ENCODE measurements around the gene WDR18.
A peak's percentile ranks its signal among the peaks of the same experiment; 100 is the strongest.

WDR18 gene

DNA sequence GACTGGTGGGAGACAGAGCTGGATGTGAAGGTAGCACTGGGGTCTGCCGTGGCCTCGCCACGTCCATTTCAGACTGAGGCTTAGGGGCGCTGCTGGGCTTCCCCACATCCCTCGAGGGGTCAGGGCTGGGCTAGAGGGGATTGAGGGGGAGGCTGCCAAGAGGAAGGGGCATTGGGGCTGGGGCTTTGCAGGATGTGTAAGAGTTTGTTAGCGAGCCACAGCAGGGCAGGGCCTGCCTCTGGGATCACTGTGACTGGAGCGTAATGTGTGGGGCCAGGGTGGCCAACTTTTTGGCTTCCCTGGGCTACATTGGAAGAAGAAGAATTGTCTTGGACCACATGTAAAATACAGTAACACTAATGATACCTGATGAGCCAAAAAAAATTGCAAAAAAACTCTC lies 44.2 kb upstream of the WDR18 start:
- no peak overlapping the region for H3K27ac ChIP-seq
- no peak for TF ChIP-seq ZFX (IDR thresholded peaks at IDR 0.05; ENCODE audit: borderline replicate concordance)
- TF ChIP-seq, protein P1, sequence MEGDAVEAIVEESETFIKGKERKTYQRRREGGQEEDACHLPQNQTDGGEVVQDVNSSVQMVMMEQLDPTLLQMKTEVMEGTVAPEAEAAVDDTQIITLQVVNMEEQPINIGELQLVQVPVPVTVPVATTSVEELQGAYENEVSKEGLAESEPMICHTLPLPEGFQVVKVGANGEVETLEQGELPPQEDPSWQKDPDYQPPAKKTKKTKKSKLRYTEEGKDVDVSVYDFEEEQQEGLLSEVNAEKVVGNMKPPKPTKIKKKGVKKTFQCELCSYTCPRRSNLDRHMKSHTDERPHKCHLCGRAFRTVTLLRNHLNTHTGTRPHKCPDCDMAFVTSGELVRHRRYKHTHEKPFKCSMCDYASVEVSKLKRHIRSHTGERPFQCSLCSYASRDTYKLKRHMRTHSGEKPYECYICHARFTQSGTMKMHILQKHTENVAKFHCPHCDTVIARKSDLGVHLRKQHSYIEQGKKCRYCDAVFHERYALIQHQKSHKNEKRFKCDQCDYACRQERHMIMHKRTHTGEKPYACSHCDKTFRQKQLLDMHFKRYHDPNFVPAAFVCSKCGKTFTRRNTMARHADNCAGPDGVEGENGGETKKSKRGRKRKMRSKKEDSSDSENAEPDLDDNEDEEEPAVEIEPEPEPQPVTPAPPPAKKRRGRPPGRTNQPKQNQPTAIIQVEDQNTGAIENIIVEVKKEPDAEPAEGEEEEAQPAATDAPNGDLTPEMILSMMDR (IDR thresholded peaks at IDR 0.05), result no peak

DNA sequence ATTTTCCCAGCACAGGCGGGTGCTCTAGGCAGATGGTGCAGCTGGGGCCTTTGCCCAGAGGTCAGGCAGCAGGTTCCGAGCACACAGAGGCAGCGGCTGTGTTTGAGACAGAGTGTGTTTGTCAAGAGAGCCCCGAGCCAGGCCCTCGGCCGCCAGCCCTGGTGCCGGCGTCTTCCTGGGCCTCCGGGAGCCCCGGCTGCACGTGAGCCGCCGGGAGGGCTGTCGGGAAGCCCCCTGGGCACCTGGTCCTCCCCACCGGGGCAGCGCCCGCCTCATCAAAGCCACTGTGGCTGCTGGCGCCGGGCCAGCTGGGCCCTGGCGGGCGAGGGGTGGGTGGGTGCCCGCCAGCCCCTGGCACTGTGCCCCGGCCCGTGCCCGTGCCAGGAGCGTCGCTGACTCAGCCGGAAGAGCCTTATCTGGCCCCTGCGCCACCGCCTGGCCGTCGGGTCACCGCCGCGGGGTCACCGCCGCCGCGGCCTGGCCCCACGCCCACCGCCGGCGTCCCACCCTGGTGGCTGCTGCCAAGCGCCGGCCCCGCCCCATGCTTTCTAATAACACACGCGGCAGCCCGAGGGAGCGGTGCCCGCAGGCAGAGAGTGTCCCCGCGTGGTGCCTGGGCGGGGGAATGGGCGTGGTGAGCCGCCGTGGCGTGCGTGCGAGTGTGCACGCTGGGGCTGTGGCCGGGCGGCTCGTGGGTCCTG lies 43.4 kb upstream of the WDR18 start:
- TF ChIP-seq, protein P1 (IDR thresholded peaks at IDR 0.05), result peak; percentile 28; the same call in 1 of the 2 replicates
- TF ChIP-seq ZFX (IDR thresholded peaks at IDR 0.05; ENCODE audit: borderline replicate concordance), result no peak
- H3K27ac ChIP-seq, result peak overlapping the region; percentile 46

DNA sequence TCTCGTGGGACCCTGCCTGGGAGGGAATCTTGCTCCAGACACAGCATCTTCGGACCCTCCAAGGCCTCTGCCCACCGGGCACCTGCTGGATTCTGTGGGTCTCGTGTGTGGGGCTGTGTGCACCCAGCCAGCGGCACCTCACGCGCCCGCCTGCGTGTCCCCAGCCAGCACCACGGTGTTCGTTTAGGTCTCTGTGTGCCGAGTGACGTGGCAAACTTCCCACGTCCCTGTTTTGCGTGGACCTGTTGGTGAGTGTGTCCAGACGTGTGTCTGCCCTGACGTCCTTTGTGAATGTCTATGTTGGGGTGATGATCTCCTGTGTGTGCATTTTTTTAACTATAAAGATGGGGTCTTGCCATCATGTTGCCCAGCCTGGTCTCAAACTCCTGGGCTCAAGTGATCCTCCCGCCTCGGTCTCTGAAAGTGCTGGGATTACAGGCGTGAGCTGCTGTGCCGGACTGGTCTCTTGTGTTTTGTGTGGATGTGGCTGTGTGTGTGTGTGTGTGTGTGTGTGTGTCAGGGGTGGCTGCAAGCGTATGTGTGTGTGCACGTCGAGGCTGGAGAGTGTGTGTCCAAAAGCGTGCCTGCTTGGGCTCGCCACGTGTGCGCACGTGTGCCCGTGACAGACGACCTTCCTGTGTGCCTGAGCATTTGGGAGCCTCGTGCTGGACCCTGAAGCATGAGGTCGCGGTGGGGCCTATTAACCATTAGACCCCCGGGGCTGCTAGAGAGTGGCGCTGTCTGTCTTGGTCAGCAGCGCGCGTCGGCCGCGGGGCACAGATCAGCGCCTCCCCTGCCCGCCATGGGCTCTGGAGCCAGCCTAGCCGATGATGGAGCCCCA lies 42.6 kb upstream of the WDR18 start:
- H3K27ac ChIP-seq, result no peak overlapping the region

DNA sequence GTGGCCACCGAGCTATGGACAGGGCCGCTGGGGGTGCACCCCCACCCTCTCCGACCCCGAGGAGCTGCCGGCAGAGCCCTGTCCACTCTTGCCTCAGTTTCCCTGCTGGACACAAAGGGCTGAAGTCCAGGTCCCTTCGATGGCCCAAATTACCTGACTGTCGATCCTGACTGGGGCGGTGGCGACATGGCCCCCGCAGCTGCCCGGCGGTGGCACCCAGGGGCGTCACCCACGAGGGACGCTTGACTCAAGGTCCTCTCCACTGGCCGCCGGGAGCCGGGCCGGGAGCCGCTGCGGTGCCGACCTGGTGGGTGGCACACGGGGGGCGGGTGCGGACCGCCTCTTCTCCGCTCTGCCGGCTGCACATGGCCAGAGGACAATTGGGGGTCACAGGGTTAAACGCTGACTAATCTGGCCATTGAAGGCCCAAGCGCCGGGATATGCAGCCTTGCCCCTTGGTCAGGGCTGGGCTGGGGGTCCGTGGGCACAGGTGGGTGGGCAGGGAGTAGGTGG lies 42.0 kb upstream of the WDR18 start:
- H3K27ac ChIP-seq, result no peak overlapping the region
- no peak for TF ChIP-seq ZFX (IDR thresholded peaks at IDR 0.05; ENCODE audit: borderline replicate concordance)
- TF ChIP-seq, protein P1 (IDR thresholded peaks at IDR 0.05), result no peak

More for the DNA sequence above, 42.6 kb upstream of the WDR18 start:
- TF ChIP-seq, protein P1 (IDR thresholded peaks at IDR 0.05), result no peak
- TF ChIP-seq ZFX (IDR thresholded peaks at IDR 0.05; ENCODE audit: borderline replicate concordance), result no peak

DNA sequence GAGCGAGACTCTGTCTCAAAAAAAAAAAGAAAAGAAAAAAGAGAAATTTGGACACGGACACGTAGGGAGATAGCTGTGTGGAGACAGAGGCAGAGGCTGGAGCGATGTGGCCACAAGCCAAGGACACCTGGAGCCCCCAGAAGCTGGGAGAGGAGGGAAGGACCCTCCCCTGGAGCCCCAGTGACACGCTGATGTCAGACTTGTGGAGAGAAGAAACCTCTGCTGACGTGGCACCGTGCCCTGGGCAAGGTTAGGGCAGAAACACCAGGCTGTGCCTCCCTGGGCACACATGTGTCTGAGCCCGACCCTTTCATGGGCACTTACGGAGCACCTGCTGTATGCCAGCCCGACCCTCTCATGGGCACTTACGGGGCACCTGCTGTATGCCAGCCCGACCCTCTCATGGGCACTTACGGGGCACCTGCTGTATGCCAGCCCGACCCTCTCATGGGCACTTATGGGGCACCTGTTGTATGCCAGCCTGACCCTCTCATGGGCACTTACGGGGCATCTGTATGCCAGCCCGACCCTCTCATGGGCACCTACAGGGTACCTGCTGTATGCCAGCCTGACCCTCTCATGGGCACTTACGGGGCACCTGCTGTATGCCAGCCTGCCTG lies 40.5 kb upstream of the WDR18 start:
- no peak overlapping the region for H3K27ac ChIP-seq
- no peak for TF ChIP-seq ZFX (IDR thresholded peaks at IDR 0.05; ENCODE audit: borderline replicate concordance)
- TF ChIP-seq, protein P1 (IDR thresholded peaks at IDR 0.05), result no peak

DNA sequence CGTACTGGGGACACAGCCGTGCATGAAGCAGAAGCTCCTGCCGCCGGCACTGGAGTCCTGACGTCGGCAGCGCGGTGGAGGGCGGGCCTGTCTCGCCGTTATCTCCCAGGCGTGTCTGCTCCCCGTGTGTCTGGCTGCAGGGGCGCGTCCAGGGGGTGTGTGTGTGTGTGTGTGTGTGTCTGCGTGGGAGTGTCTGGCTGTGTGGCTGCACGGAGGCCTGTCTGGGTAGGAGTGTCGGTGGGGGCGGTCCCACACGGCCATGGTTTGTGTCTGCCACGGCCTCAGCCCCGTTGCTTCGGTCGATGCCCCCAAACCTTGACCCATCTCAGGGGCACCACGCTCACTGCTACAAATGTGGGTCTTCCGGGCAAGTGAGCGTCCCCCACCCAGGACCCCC lies 40.0 kb upstream of the WDR18 start:
- H3K27ac ChIP-seq, result no peak overlapping the region
- TF ChIP-seq, protein P1 (IDR thresholded peaks at IDR 0.05), result no peak
- TF ChIP-seq ZFX (IDR thresholded peaks at IDR 0.05; ENCODE audit: borderline replicate concordance), result no peak
